IPS-18c (cell line): ENCODE measurements around the gene KCNH1.

Experiments
- H3K4me3 ChIP-seq: 2 replicates; pipeline ENCODE4 v1.7.0; 2013; ENCODE audit warnings: low read depth, mild to moderate bottlenecking, low read length, moderate library complexity; ENCODE audit not compliant: insufficient read depth
- H3K9me3 ChIP-seq: one replicate; pipeline ENCODE4 v1.6.1; 2013; ENCODE audit warnings: mild to moderate bottlenecking, low read length, moderate library complexity; ENCODE audit not compliant: control insufficient read depth, insufficient read depth

Gene KCNH1

DNA sequence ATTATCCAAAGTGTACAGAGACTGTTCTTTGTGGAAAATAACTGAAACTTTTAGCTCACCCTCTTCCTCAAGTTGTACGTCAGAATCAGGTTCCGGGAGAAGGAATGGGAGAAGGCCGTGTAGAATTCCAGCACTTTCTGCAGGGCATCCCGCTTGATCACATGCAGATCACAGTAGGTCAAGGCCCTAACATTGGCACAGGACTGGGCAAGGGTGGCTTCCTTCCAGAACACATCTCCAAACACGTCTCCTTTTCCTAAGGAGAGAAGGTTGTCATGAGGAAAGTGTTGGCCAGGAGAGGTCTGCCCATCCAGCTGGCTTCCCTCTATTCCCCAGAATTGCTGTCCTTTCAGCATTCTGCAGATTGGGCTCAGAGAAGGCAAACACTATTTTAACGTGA lies 358.7 kb downstream of the KCNH1 start:
- Histone ChIP-seq H3K9me3 (no peaks in the 10 kb centered on the region), H3K4me3 (no peak overlapping the region)

GRCh38 chr1:210773450-210773849 lies 360.5 kb downstream of the KCNH1 start:
- no peaks in the 10 kb centered on the region for H3K9me3 ChIP-seq
- no peak overlapping the region for H3K4me3 ChIP-seq

- Histone ChIP-seq H3K4me3 (no peak overlapping the region), H3K9me3 (no peaks in the 10 kb centered on the region)
These were observed 362.8 kb downstream of the KCNH1 start for GRCh38 chr1:210771131-210771530.

DNA sequence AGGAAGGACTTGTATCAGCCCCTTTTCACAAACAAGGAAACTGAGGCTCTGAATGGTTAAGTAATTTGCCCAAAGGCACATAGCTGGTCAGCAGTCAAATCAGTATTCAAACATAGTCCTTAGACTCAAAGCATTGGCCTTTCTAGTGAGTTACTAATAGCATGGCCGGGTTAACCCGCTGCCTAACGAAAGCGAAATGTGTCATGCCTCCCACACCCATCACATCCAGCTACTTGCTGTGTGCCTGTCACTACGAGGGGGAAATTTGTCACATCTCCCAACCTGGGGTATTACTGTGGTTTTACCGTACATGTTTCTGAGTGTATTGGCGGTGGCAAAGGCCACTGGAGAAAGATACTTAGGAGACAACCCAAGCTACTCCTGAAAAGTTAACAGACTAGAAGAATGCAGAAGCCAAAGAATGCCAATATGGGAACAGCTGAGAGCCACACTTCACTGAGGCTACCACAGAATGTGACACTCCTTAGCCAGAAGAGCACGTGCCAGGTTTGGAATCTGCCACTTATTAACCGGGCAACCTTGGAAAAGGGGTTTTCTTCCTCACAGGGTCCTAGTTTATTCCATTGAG lies 363.5 kb downstream of the KCNH1 start:
- H3K4me3 ChIP-seq = no peak overlapping the region

DNA sequence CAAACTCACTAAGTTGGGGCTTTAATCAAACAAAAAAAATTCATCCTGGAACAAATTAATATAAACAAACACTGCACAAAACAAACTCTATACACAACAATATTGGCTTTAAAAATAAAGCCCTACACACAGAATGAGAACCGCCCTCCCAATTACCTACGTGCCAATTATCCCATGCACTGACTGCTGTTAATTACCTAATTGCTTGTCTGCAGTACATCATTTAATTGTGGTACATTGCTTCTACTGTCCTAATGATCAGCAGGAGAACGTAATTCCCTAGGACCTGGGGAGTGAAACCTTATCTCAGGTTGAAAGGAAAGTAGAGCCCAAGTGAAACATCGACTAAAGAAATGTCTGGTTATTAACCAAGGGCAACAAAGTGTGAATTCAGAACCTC lies 364.5 kb downstream of the KCNH1 start:
- H3K9me3 ChIP-seq = no peaks in the 10 kb centered on the region
- no peak overlapping the region for H3K4me3 ChIP-seq

More for the DNA sequence above, 363.5 kb downstream of the KCNH1 start:
- no peaks in the 10 kb centered on the region for H3K9me3 ChIP-seq

DNA sequence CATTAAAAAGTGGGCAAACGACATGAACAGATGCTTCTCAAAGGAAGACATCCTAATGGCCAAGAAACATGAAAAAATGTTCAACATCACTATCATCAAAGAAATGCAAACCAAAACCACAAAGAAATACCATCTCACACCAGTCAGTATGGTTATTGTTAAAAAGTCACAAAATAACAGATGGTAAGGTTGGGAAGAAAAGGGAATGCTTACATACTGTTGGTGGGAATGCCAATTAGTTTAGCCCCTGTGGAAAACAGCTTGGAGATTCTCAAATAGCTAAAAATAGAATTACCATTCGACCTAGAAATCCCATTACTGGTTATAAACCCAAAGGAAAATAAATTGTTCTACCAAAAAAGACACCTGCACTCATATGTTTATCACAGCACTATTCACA lies 369.4 kb downstream of the KCNH1 start:
- Histone ChIP-seq H3K9me3 (peaks cover 3% of the 10 kb centered on the region), H3K4me3 (no peak overlapping the region)

DNA sequence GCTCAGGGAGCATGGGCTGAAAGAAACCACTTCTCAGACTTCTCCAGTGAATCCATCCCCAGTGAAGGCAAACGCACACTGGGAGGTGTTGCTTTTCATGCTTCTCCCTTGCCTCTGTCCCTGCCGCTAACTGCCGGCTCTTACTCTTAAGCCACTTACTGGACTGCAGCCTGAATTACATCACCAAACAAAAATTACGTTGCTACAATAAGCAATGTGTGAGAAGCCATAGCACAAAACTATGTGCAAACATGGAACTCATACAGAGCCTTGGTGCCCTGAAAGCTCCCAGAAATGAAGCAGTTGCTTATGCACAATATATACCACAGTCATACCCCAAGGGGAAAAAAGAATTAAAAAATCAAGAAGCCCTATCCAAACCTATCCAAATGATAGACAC lies 375.2 kb downstream of the KCNH1 start:
- peaks cover 3% of the 10 kb centered on the region for H3K9me3 ChIP-seq
- no peak overlapping the region; the same call in 1 of the 2 replicates for H3K4me3 ChIP-seq

DNA sequence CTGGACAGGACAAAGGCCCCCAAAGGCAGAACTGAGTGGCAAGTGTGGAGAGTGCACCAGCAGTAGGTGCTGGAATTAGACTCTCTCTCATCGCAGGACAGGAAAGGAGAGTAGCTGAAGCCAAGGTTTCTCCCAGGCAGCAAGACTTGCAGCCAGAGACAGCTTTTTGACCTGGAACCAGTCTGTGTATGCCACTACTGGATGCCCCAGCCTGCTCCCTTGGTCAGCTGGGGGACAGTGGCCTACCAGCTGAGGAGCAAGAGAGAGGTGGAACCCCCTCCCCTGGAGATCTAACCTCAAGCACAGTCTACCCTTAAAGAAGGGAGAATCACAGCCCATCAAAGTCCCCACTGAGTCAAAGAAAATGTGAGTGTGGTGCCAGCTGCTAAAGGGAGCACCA lies 375.7 kb downstream of the KCNH1 start:
- Histone ChIP-seq H3K4me3 (no peak overlapping the region; the same call in 1 of the 2 replicates), H3K9me3 (peaks cover 3% of the 10 kb centered on the region)

DNA sequence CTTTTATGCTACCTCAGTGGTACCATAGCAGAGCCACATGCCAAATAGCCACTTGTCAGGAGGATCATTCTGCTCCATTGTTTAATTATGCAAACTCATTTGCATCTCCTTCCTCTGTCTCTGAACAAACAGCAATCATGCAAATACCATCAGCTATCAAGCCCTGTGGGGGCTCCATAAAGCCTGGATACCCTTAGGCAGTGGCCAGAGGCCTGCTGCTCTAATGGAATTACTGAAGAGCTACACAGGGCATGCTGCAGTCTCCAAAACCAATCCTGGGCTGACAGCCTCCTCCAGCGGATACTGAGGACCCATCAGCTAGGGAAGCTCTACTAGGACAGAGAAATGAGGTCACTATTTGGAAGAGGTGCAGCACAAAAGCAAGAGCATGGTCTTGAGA lies 376.3 kb downstream of the KCNH1 start:
- Histone ChIP-seq H3K4me3 (no peak overlapping the region), H3K9me3 (peaks cover 3% of the 10 kb centered on the region)

- no peak overlapping the region for H3K4me3 ChIP-seq
- H3K9me3 ChIP-seq = peaks cover 3% of the 10 kb centered on the region
These were observed 377.8 kb downstream of the KCNH1 start for GRCh38 chr1:210755991-210756659.

GRCh38 chr1:210754878-210755665 lies 378.9 kb downstream of the KCNH1 start:
- Histone ChIP-seq H3K9me3 (no peaks in the 10 kb centered on the region), H3K4me3 (no peak overlapping the region)

DNA sequence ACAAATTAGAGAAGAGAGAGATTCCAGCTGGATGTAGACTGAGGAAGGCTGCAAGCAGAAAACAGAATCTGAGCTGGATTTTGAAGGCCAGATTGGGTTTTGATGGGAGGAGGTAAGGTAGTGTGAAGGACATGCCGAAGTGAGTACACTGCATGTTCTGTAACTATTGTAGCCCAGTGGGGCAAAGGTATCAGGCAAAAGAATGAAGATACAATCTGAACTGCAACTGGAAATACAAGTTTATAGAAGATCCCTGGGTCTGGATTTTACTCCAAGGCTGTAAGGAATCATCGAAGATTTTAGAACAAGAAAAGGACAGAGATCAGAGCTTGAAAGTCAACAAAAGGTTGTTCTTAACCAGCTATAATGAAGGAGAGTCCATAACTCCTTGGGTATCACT lies 382.0 kb downstream of the KCNH1 start:
- Histone ChIP-seq H3K9me3 (no peaks in the 10 kb centered on the region), H3K4me3 (no peak overlapping the region)

DNA sequence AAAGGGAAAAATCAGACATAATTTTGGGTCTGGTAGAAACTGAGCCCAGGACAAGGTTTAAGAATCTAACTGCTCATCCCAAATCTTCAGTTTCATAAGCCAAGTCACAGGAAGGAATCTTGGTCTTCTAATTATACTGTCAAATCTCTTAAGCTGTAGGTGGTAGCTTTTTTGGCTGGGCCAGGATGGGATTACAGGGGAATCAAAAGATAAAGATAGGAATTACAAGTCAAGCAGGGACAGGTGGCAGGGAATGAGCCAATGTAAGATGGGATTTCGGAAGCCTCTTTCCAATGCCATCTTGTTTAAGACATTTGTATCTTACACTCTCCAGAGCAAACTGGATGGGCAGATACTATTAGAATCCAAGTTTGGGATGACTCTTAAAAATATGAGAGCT lies 383.5 kb downstream of the KCNH1 start:
- H3K4me3 ChIP-seq = no peak overlapping the region
- H3K9me3 ChIP-seq = no peaks in the 10 kb centered on the region

DNA sequence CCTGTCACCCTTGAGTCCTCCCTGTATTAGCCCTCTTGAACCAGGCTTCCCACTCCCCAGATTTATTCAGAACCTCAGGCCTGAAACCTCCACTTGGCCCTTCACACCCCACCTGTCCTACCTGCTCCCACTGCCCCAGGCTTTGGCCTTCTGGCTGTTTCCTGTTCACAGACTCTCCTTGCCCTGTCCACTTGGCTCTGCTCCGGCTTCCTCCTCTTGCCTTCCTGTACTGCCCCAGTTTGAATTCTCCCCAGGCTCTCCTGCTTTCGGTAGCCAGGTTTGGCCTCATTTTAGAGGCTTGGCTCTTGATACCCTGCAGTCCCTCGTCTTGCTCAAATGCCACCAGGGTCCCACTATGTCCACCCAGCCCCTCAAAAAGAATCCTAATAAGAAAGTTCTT lies 385.2 kb downstream of the KCNH1 start:
- Histone ChIP-seq H3K9me3 (no peaks in the 10 kb centered on the region), H3K4me3 (no peak overlapping the region)

DNA sequence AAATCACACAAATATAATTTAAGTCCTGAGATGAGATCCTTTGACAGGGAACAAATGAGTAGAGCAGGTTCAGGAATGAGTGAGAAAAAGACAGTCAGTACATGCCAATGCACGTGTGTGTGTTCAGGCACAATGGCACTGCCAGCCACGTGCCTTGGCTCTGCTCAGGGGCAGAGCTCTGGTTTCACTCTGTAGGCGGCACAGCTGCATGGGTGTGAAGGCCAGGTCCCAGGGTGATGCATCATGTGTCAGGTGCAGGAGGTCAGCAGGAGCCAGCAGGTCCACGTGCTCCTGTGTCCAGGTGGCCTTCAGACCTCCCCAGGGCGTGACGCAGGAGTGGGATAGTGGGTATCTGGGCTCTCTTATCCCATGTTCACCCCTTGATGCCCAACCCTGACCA lies 386.1 kb downstream of the KCNH1 start:
- H3K9me3 ChIP-seq = no peaks in the 10 kb centered on the region
- no peak overlapping the region for H3K4me3 ChIP-seq

- no peaks in the 10 kb centered on the region for H3K9me3 ChIP-seq
- no peak overlapping the region for H3K4me3 ChIP-seq
These were observed 386.8 kb downstream of the KCNH1 start for GRCh38 chr1:210747112-210747511.

- no peak overlapping the region for H3K4me3 ChIP-seq
- H3K9me3 ChIP-seq = no peaks in the 10 kb centered on the region
These were observed 387.8 kb downstream of the KCNH1 start for GRCh38 chr1:210746024-210746731.

- H3K4me3 ChIP-seq = no peak overlapping the region
- H3K9me3 ChIP-seq = no peaks in the 10 kb centered on the region
These were observed 390.9 kb downstream of the KCNH1 start for GRCh38 chr1:210743038-210743437.
